Measurements from ENCODE around the gene NEO1.

- no peak for TF ChIP-seq CTCF (IDR thresholded peaks at IDR 0.05; ENCODE audit: low read depth, low read length, poor library complexity, severe bottlenecking)
- no peak for TF ChIP-seq EZH2phosphoT487 (IDR thresholded peaks at IDR 0.05; ENCODE audit: borderline replicate concordance, low read length)
These were observed 100.8 kb downstream of the NEO1 start for GRCh38 chr15:73153024-73153423.
